HTERT RPE-1 (cell line): ENCODE data around the gene HOXD11.

Source experiments
- in situ Hi-C: fragments of 300-500 bp; cut with MboI; formaldehyde crosslinking; loops from 4 replicates; pipeline ENCODE4 v1.14.3; 2020; ENCODE audit warnings: low sequenced_read_pairs

Gene HOXD11

DNA sequence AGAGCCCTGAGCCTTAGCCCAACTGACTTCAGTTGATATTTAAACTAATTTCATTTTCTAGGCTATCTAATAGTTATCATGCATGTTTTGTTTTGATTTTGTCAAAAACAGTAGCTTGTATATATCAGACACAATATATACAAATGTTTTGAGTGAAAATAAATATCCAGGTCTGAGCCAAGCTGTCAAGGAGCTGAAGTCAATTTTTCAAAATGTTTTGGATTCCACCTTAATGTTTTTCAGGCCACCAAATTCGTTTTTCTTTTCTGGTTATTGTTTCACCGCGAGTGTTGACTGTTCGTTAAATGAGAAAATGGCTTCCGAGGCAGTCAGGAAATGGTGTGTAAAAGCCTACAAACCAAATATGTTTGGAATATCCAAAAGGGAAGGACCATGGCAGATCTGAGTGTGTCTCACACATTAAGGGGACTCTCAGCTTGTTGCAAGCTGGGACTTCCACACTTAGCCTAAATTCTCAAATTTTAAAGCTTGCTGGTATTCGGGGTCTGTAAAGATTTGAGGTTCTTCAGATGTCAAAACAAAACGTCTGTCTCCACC is 4.7 kb upstream of the HOXD11 start:
- in situ Hi-C loops: no loop called here

DNA sequence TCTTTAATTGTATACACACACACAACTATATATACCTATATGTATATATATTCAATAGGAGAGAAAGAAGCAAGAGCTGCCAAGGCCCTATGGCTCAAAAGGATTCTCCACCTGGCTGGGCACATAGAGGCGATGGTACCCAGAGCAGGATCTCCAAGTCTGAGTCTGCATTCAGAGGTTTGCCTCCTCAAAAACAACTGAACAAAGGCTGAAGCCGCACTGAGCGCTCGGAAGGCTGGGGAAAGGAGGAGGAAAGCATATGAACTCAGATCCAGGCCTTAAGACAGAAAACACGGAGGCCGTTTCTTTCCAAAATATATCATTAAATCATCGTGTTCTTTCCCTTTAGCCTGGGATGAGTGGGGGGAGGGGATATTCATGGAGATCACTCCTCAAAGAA is 3.9 kb upstream of the HOXD11 start:
- in situ Hi-C loops: no loop called here

DNA sequence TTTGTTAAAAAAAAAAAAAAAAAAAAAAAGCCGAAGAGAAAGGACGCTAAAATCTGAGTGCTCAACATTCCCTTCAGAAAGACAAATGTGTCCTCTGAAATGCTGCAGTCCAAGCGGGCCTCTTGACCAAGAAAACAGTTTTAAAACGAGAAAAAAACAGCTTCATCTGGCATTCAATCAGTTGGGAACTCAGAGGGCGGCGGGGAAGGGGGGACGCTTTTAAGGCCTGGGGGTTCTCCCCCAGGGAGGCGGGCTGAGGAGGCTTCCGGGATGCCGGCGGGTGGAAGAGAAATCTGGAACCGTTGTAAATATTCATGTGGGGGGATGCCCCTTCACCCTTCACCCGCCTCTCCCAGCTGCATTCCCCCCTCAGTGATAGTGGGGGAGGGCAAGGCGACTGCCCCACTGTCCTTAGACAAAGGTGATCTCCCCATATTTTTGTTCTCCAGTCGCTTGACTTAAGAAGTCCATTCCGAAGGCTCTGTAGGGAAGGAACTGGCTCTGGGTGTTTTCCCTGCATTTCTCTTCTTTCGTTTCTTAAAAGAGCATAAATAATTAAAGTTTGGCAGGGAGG is 3.3 kb upstream of the HOXD11 start:
- in situ Hi-C loops: no loop called here

DNA sequence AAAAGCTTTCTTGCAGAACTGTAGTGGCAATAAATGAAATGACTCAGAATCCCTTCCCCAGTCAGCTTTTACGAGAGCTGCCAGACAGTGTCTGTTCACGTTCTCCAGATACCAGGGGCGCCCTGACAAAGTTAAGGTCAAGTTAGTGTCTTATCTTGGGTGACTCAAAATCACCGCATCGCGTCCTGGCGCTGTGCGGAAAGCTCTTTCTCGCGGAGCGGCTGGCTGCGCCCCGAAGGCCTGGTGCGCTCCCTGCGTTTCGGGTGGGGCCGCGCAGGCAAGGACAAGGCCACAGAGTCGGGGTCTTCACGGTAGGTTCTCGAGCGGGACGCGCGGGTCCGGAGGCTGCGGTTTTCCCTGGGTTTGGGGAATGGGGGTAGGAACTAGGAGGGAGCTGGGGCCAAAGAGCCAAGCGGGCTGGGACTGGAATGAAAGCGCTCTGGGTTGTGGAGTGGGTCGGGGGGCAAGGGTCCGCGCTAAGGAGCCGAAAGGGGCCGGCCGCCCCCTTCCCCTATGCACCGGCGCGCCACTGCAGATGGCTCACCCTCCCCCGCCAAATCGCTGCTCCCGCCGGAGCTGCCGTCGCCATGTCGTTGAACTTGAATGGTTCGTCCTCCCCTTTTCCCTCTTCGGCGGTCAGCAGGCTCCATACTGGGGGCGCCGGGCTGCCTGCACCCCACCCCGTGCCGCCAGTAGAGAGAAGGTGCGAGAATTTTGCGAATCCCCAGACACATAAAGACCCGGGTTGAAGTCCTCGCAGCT is 2.6 kb upstream of the HOXD11 start:
- in situ Hi-C loops: no loop called here

DNA sequence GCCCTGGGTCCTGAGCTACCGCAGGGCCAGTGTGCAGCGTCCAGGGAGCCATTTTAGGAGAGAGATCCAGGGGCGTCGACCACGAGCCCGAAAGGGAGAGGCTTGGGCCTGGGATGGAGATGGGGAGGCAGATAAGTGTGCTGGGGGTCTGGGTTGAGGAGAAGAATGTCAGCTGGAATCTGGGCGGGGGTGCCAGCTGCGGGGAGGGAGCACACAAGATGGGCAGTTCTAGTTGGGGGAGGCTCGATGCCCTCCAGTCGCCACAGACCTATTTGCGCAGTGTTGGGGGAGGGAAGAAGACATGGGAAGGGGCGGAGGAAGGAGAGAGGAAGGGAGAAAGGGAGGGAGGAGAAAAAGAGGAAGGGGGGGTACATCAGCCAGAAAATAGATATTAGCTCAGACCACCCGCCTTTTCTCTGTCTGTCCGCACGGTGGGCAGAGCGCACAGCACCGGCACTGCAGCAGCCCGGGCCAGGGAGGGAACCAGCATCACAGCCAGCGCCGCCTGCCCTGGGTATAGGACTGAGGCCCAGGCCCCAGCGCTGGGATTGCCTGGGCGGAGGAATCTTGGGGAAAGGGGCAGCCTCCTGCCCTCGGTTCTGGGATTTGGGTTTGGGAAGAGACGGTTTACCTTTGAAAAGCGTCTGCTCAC is 1.9 kb upstream of the HOXD11 start:
- in situ Hi-C loops: no loop called here

DNA sequence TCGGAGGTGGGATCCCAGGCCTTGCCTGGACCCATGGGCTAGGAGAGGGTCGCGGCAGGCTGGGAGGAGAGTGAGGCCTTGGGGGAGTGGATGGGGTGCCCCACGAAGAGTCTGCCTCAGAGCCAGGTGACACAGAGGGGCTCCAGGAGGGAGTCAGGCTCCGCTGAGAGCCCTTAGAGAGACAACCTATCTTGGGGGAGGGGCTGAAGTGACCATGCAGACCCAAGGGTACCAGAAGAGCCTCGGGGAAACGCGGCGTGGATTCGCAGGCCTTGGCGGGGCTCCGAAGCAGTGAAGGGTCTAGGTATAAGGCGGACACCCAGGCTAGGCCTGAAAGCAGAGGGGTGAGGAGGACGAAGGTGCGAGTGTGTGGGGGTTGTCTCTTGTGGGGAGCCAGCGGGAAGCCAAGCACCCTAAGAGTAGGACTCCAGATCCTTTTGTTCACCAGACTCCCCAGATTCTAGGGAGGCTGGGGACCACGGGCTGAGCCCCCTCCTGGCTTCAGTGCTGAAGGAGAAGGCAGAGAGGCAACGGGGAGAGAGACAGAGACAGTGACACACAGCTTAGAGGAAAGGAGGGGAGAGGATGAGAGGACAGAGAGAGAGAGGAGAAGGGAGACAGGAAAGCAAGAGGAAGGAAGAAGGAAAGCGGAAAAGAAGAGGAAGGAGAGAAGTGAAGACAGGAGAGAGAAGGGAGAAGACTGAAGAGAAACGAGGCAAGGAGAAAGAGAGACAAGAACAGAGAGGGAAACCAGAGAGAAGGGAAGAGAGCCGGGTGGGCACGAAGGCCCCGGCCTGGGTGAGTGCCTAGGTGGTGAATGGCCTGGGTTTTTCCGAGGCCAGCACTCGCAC is 1.1 kb upstream of the HOXD11 start:
- in situ Hi-C loops: no loop called here

DNA sequence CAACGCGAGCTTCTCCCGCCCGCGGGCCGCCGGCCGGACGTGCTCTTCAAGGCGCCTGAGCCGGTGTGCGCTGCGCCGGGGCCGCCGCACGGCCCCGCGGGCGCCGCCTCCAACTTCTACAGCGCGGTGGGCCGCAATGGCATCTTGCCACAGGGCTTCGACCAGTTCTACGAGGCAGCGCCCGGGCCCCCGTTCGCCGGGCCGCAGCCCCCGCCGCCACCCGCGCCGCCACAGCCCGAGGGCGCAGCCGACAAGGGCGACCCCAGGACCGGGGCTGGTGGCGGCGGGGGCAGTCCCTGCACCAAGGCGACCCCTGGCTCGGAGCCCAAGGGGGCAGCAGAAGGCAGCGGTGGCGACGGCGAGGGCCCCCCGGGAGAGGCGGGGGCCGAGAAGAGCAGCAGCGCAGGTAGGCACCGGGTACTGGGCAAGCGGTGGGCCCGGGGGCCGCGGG is 676 bp downstream of the HOXD11 start:
- in situ Hi-C loops: no loop called here

DNA sequence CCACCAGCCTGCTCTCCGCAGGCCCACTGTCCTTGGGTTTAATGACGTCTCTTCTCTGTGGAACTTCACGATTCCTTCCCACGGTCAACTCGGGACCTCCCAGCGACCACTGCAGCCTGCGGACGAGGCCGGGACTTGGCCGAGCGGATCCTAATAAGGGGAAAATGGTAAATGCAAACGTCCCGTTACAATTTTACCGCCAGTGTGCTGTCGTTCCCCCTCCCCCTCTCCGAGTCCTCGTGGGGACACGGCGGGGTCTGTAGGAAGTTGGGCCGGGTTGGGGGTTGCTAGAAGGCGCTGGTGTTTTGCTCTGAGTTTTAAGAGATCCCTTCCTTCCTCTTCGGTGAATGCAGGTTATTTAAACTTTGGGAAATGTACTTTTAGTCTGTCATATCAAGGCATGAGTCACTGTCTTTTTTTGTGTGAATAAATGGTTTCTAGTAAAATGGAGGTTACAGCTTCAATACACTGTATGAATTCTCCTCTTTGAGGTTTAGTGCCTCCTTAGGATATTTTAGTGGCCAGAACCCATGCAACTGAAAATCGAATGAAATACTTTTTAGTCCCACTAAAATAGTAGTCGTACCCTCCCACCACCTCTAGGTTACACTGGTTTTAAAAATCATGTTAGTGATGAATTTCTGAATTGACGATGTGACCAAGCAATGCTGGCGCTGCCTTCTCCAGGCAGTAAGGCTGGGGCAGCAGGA is 2.3 kb downstream of the HOXD11 start:
- in situ Hi-C loops: no loop called here

DNA sequence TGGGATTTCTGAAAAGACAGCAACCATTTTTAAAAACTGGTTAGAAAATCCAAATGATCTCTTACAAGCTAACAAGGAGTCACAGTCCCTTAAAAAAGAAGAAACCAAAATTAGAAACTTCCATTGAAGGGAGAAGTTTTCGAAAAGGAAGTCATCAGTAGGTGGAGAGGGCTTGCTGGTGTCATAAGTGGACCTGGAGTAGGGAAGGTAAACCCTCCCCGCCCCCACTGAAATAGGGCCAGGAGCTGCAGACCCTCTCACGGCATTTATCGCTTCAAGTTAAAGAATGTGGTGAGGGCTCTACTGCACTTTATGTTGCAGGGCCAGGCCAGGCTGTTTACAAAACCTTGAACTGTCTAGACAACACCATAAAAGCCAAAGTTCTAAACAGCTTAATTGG is 2.9 kb downstream of the HOXD11 start:
- in situ Hi-C loops: no loop called here

DNA sequence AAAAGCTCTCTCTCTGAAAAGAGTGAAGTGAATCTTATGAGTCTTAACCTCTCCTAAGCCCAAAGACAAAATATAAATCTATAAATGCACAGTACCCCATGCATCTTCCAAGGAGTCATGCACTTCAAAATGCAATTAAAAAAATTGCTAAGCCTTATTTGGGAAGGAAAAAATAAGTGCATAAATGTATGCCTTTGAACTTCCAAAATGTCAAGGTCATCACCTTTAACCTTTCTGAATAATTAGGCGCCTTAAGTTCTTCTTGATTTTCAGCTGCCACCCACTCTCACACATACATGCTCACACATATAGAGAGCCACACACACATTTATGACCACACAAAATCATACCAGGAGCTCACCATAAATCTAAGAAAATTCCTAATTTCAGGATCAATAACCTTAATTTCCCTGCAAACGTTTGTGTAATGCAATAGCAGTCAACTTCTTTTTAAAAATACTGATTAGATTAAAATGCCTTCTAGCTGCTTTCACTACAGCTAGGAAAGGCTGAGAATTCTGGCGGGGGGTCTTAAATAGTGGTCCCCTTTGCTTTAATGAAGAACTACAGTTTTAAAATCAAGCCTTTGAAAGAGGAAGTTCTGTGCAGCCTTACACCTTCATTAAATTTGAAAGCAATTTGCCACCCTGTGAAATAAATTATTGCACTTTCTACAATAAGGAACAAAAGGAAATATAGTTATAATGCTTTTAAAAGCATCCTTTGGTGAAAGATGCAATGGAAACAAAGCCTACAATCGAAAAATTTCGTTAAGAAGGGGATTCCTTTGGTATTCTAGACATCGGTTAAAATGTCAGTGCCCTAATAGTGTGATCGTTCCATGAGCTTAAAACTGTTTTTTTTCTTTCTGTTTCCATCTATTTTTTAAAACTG is 3.6 kb downstream of the HOXD11 start:
- in situ Hi-C loops: no loop called here

DNA sequence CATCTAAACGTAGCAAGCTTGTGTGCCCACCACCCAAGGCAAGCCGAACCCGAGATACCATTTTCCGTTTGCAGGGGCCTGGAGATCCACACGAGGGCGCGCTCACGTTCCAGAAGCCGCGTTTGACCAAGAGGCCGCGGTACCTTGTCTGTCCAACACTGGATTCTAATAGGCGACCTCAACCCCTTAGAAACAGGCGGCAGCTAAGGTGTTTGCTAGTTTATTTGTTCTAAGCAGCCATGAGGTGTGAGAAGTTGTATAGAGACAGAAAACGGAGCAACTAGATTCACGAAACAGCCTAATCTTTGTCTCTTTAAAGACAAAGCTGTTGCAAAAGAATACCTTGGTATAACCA is 4.2 kb downstream of the HOXD11 start:
- in situ Hi-C loops: no loop called here

DNA sequence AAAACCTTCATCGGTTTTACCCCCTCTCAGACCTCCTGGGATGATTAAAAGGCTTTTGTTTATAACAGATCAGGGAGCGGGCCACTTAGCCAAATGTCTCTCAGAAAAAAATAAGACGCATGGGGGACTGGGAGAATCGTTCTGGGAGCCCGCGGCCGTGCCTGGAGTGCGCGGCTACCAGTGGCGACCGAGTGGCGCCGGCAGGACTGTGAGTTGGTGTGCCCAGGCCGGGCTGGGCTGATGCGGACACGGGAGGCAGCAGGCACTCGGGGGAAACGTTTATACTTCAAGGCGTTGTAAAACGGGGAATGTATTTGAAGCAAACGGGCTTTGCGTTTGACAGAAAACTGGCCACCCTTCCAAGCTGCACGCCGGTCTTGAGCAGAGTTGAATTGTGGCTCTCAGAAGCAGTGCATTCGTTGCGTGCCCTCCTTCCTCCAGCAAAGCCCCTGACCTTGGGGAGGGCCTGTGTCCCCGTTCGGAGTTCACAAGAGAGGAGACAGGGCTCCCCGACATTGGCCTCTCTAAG is 4.8 kb downstream of the HOXD11 start:
- in situ Hi-C loops: no loop called here

DNA sequence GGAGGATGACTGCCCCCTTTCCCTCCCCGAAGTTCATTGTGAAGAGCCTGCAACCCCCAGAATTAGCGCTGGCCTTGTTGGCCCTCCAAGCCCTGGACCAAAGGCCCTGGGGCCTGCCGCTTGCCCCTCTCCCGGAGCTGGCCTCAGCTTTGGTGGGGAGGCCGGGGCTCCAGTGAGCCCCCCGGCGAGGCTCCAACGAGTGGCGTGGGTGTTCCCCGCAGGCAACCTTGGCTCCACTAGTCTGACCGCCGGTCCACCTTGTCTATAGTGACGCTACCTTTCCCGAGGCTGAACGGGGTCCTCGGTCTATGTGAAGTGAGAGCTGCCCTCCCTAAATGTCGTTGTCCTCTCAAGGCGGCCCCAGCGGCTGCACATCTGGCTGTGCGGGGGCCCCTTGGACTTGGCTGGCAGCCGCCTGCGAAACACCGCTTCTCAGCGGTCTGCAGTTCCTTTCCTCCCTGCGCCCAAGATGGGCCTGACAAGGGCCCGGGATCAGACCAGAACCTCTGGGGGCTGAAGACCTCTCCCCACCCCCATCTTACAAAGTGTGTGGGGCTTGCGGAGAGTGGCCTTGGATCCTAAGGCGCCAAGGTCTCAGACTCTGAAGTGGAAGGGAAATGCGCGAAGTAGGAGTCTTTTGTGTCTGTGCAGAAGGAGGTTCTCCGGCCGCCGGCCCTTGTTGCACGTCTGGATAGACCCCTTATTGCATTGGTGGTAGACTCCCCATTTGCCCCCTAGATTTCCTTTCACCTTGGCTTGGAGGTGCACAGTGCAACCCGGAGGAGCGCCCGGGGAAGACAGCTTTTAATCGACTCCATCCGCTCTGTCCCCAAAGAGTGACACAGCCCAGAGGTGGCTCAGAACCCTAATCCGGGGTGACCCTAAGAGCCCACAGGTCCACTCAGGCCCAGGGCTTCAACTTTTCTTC is 5.6 kb downstream of the HOXD11 start:
- in situ Hi-C loops: no loop called here

DNA sequence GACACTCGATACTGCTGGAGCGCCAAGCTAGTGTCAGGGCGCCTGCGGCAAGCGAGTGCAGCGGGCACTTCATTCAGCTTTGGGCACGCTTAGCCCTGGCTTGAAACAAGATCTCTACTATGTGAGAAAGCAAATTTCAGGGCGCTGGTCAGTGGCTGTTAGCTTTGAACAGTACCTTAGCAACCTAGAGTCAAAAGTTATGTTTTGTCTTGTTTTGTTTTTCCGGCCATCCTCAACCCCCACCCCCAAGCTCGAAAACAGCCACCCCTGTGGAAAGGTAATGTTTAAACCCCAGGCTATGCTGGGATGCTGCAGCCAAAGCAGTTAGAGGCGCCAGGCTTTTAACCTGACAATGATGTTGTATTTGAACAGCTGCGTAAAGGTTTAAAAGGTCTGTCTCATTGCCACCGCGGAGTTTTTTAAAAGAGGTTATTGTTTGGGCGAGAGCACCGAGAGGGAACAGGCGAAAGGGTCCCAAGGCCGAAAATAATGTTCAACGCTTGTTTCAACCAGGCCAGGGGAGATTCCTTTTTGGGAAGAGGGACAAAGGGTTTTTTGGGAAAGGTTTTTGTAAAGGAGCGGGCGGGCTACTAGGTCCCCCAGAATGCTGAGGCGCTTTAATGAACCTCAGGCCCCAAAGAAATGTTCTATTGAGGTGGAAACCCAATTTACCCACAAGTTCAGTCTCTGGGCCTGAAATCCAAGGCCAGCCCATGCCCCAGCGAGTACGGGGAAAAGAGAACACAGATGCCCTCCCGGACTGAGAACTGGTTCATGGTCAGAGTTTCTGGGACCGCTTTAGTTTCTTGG is 7.2 kb downstream of the HOXD11 start:
- in situ Hi-C loops: no loop called here

DNA sequence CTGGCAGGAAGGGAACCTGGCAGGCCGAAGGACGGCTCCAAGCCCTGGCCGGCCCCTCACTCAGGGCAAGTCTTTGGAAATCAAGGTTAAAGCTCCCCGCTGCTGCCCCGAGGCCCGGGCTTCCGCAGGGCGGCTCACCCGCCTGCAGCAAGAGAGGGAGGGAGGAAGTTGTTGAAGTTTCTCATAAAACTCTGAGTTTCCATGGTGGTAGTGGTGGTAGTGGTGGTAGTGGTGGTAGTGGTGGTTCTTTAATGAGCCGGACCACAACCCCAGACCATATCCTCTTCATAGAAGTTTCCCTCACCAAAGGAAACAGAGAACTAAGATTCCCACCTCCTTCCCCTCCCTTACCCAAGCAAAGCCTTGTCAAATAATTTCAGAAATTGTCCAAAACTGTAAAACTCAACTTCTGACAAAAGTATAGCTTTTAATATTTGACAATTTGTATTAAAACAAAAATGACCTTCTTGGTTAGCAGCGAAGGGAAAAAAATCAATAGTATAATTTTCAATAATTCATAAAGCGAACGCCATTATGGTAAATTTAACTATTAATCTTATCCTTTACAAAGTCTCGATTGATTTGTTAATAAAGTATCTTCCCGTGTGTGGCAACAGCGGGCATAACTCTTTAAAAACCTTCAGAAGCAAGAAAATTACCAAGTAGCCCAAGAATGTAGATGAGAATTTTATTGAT is 8.0 kb downstream of the HOXD11 start:
- in situ Hi-C loops: no loop called here

DNA sequence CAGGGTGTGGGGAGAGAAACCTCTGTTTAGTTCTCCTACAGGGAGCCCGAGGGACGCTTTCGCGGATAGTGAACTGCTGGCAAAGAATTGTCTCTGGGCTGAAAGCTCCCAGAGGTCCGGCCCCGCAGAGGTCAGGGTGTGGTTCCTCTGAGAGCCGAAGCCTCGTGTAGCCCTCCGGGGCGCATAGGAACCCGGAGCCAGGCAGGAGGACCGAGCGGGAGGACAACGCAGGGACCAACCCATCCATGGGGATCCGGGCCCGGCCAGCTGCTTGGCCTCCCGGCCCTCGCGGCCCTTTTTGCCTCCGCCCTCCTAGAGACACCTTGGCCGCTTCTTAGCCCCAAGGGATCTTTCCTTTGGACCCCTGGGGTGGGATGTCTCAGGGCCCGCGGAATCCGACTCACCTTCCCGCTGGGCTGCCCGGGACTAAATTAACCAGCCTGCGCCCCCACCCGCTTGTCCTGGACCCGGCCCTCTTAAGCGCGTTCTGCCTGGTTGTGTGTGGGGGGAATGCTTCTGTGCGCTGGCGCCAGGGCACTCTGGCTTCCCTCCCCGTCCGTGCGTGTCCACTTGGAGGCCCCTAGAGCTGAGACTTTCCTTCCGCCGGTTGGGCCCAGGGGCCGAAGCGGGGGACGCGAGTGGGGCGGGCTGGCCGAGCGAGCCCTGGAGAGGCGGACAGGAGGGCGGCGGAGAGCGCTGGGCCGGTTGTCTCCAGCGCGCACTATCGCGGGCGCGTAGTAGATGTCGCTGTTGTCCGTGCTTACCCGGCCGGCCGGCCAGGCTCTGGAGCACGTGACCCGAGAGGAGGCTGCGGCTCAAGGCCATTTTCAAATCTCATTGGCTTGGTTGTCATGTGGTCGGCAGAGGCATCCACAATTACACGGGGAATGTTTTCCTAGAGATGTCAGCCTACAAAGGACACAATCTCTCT is 9.1 kb downstream of the HOXD11 start, which contains the start of gene HOXD10:
Gene HOXD10, plus strand, starts transcription at position 896 of the 931 bp plus-strand sequence. CDS start 56 bp downstream, outside the sequence.
- in situ Hi-C loops: no loop called here
